Measurements from ENCODE around the gene NPEPPS.
"Not testable (repeated sequence)": the region's sequence is repeated elsewhere in the genome, so short reads cannot be mapped to it uniquely, and the experiment has no call there.

- TF ChIP-seq CTCF (optimal IDR thresholded peaks at IDR 0.05 in 1 of 3, IDR thresholded peaks at IDR 0.05 in 1 of 3, conservative IDR thresholded peaks at IDR 0.05 in 1 of 3; ENCODE audit: extremely low read depth in 1 of 3, insufficient read depth in 2 of 3, low read length in 3 of 3); EZH2 (IDR thresholded peaks at IDR 0.05; ENCODE audit: low read length): not testable (repeated sequence)
Observed at GRCh38 chr17:47560517-47561043, 29.7 kb downstream of the NPEPPS start.

Data from keratinocyte (primary cell).